ENCODE data around the gene MRPS9.

GRCh38 chr2:105130546-105130945, 92.7 kb downstream of the MRPS9 start:
- TF ChIP-seq CTCF (optimal IDR thresholded peaks at IDR 0.05 in 1 of 3, IDR thresholded peaks at IDR 0.05 in 1 of 3, conservative IDR thresholded peaks at IDR 0.05 in 1 of 3; ENCODE audit: extremely low read depth in 1 of 3, insufficient read depth in 2 of 3, low read length in 3 of 3) (no peak), EZH2 (IDR thresholded peaks at IDR 0.05; ENCODE audit: low read length) (no peak)
